ENCODE results near the gene NAT8L.

The NAT8L gene

GRCh38 chr4:2096073-2096609, 37.0 kb downstream of the NAT8L start:
- no peak for DNase-seq

- no peak for DNase-seq
Observed at GRCh38 chr4:2101346-2102044, 42.4 kb downstream of the NAT8L start.

- no peak for DNase-seq
Observed at GRCh38 chr4:2102045-2102883, 43.1 kb downstream of the NAT8L start.

GRCh38 chr4:2103127-2103842, 44.2 kb downstream of the NAT8L start:
- no peak for DNase-seq

GRCh38 chr4:2103843-2104547, 44.9 kb downstream of the NAT8L start:
- DNase-seq, result no peak

GRCh38 chr4:2104556-2105345, 45.6 kb downstream of the NAT8L start:
- no peak for DNase-seq

- DNase-seq, result no peak
Observed at GRCh38 chr4:2105559-2105958, 46.4 kb downstream of the NAT8L start.

GRCh38 chr4:2116687-2117400, 57.7 kb downstream of the NAT8L start:
- DNase-seq, result no peak

All from CD4-positive, alpha-beta T cell treated with Interleukin-15 for 1 hour (primary cell).